Astrocyte (in vitro differentiated cells and primary cell): Measurements from ENCODE around the gene SNRPD3. TPM values are rescaled to one million over a fixed set of nuclear protein-coding genes. Genes with fewer than 3 reads are reported as not detected.

Experiments used
- DNase-seq: peaks from one replicate; pipeline ENCODE4 v3.0.0-alpha.2; 2010; ENCODE audit warnings: low read depth
- FAIRE-seq: peaks from 2 replicates; lab custom pipeline; 2011; peaks lifted over from hg19 to GRCh38; lab: Jason Lieb, UNC
- H2AFZ ChIP-seq: 2 replicates; pipeline ENCODE4 v1.6.0; 2012; ENCODE audit warnings: low read depth, low read length, inconsistent platforms
- H3K27ac ChIP-seq: 2 replicates; pipeline ENCODE4 v1.5.1; 2011; ENCODE audit warnings: low read depth, low read length, inconsistent platforms
- H3K27me3 ChIP-seq: 2 replicates; pipeline ENCODE4 v1.6.0; 2011; ENCODE audit warnings: low read length, inconsistent platforms; ENCODE audit not compliant: insufficient read depth
- H3K36me3 ChIP-seq: 2 replicates; pipeline ENCODE4 v1.5.1; 2011; ENCODE audit warnings: low read length, inconsistent platforms; ENCODE audit not compliant: insufficient read depth
- H3K4me1 ChIP-seq: 2 replicates; pipeline ENCODE4 v1.5.1; 2011; ENCODE audit warnings: low read length, inconsistent platforms; ENCODE audit not compliant: insufficient read depth
- H3K4me2 ChIP-seq: 2 replicates; pipeline ENCODE4 v1.6.0; 2012; ENCODE audit warnings: low read length, inconsistent platforms
- H3K4me3 ChIP-seq: 2 replicates; pipeline ENCODE4 v1.5.1; 2011; ENCODE audit warnings: low read depth, mild to moderate bottlenecking, low read length, inconsistent platforms; ENCODE audit not compliant: insufficient read depth
- H3K79me2 ChIP-seq: 2 replicates; pipeline ENCODE4 v1.6.0; 2012; ENCODE audit warnings: mild to moderate bottlenecking, low read length, inconsistent platforms; ENCODE audit not compliant: insufficient read depth
- H3K9ac ChIP-seq: 2 replicates; pipeline ENCODE4 v1.6.0; 2012; ENCODE audit warnings: mild to moderate bottlenecking, low read length, inconsistent platforms
- H3K9me3 ChIP-seq: 2 replicates; pipeline ENCODE4 v1.5.1; 2012; ENCODE audit warnings: low read depth, mild to moderate bottlenecking, low read length, inconsistent platforms; ENCODE audit not compliant: insufficient read depth
- H4K20me1 ChIP-seq: 2 replicates; pipeline ENCODE4 v1.6.0; 2012; ENCODE audit warnings: low read length, inconsistent platforms; ENCODE audit not compliant: insufficient read depth
- H3K27ac Mint-ChIP-seq: one replicate; pipeline ENCODE4 v1.8.0; 2021; ENCODE audit warnings: mild to moderate bottlenecking, mixed read lengths; ENCODE audit not compliant: unreplicated experiment
- H3K27me3 Mint-ChIP-seq: one replicate; pipeline ENCODE4 v1.8.0; 2021; ENCODE audit warnings: low read depth, mixed read lengths; ENCODE audit not compliant: unreplicated experiment
- H3K36me3 Mint-ChIP-seq: one replicate; pipeline ENCODE4 v1.8.0; 2021; ENCODE audit warnings: low read depth, mixed read lengths; ENCODE audit not compliant: unreplicated experiment
- H3K4me1 Mint-ChIP-seq: one replicate; pipeline ENCODE4 v1.8.0; 2021; ENCODE audit warnings: low read depth, mixed read lengths; ENCODE audit not compliant: unreplicated experiment
- H3K4me3 Mint-ChIP-seq: one replicate; pipeline ENCODE4 v1.8.0; 2021; ENCODE audit warnings: mild to moderate bottlenecking, moderate library complexity, mixed read lengths; ENCODE audit not compliant: unreplicated experiment
- H3K9me3 Mint-ChIP-seq: one replicate; pipeline ENCODE4 v1.8.0; 2021; ENCODE audit warnings: mild to moderate bottlenecking, mixed read lengths; ENCODE audit not compliant: unreplicated experiment
- CTCF ChIP-seq: IDR thresholded peaks from 2 replicates; pipeline ENCODE4 v1.5.1; 2011; ENCODE audit warnings: low read depth, mild to moderate bottlenecking, inconsistent platforms, low read length, moderate library complexity; ENCODE audit not compliant: insufficient read depth
- EZH2 ChIP-seq: IDR thresholded peaks from 2 replicates; pipeline ENCODE4 v1.6.1; 2012; ENCODE audit warnings: mild to moderate bottlenecking, low read length, inconsistent platforms; ENCODE audit not compliant: insufficient read depth
- total RNA-seq: library from RNA; stranded (reverse); gene quantifications from 2 replicates; pipeline ENCODE4 v1.2.1, GENCODE V29; 2021

The SNRPD3 gene
- total RNA-seq, 1 donor from 2014 or later: 97.3 TPM

GRCh38 chr22:24591286-24591830, 35.6 kb downstream of the SNRPD3 start:
- no peak for DNase-seq
- Histone ChIP-seq H3K27ac (no peak overlapping the region), H3K36me3 (no peaks in the 10 kb centered on the region), H3K9me3 (no peaks in the 10 kb centered on the region), H3K4me3 (no peak overlapping the region), H4K20me1 (no peaks in the 10 kb centered on the region), H3K27me3 (no peaks in the 10 kb centered on the region), H3K4me1 (peaks cover 14% of the 10 kb centered on the region), H3K4me2 (no peak overlapping the region), H2AFZ (no peak overlapping the region), H3K79me2 (no peaks in the 10 kb centered on the region), H3K9ac (no peak overlapping the region)
- TF ChIP-seq EZH2 (no peak), CTCF (no peak)
- no peak for FAIRE-seq
- no peaks in the 10 kb centered on the region for H3K9me3 Mint-ChIP-seq
- no peaks in the 10 kb centered on the region for H3K27me3 Mint-ChIP-seq
- peaks cover 4% of the 10 kb centered on the region for H3K4me1 Mint-ChIP-seq
- peaks cover 1% of the 10 kb centered on the region for H3K36me3 Mint-ChIP-seq
- no peak overlapping the region for H3K27ac Mint-ChIP-seq
- H3K4me3 Mint-ChIP-seq: peak overlapping the region; percentile 40

GRCh38 chr22:24592058-24592850, 36.5 kb downstream of the SNRPD3 start:
- DNase-seq (peak; percentile 6), FAIRE-seq (no peak)
- H3K36me3 Mint-ChIP-seq: peaks cover 1% of the 10 kb centered on the region
- H3K27me3 ChIP-seq: no peaks in the 10 kb centered on the region
- peak overlapping the region; percentile 77 for H2AFZ ChIP-seq
- H3K4me3 ChIP-seq: peak overlapping the region; percentile 53
- no peaks in the 10 kb centered on the region for H3K9me3 Mint-ChIP-seq
- H3K27ac ChIP-seq: no peak overlapping the region
- H3K27ac Mint-ChIP-seq: peak overlapping the region; percentile 91
- no peaks in the 10 kb centered on the region for H3K9me3 ChIP-seq
- H4K20me1 ChIP-seq: no peaks in the 10 kb centered on the region
- no peaks in the 10 kb centered on the region for H3K79me2 ChIP-seq
- peak overlapping the region; percentile 96 for H3K4me3 Mint-ChIP-seq
- no peaks in the 10 kb centered on the region for H3K36me3 ChIP-seq
- H3K4me1 ChIP-seq: peaks cover 14% of the 10 kb centered on the region
- H3K4me1 Mint-ChIP-seq: peaks cover 4% of the 10 kb centered on the region
- TF ChIP-seq CTCF: no peak
- H3K4me2 ChIP-seq: peak overlapping the region; percentile 94
- peak overlapping the region; percentile 75 for H3K9ac ChIP-seq
- no peaks in the 10 kb centered on the region for H3K27me3 Mint-ChIP-seq
